ENCODE data around the gene PARD3B.
"Not testable (repeated sequence)": the region's sequence is repeated elsewhere in the genome, so short reads cannot be mapped to it uniquely, and the experiment has no call there.

Gene PARD3B

GRCh38 chr2:205212357-205212756 is 667.1 kb downstream of the PARD3B start:
- Histone ChIP-seq H3K36me3 (replicated peaks) (no peaks in the 10 kb centered on the region), H3K27me3 (replicated peaks) (no peaks in the 10 kb centered on the region), H3K27ac (no peak overlapping the region), H3K4me3 (ENCODE audit: low read depth, low read length) (no peak overlapping the region)
- DNase-seq, result no peak
- no peak for TF ChIP-seq CTCF (IDR thresholded peaks at IDR 0.05; ENCODE audit: low read depth, low read length, missing control alignments)
- in situ Hi-C loops (cut with HindIII; ENCODE audit: low pct_ligation_motif_present, low sequenced_read_pairs), result no loop called here

GRCh38 chr2:205216092-205216491 is 670.8 kb downstream of the PARD3B start:
- H3K27me3 ChIP-seq (replicated peaks), result no peaks in the 10 kb centered on the region
- in situ Hi-C loops (cut with HindIII; ENCODE audit: low pct_ligation_motif_present, low sequenced_read_pairs), result no loop called here

GRCh38 chr2:205216580-205216979 is 671.3 kb downstream of the PARD3B start:
- in situ Hi-C loops (cut with HindIII; ENCODE audit: low pct_ligation_motif_present, low sequenced_read_pairs), result no loop called here
- no peaks in the 10 kb centered on the region for H3K27me3 ChIP-seq (replicated peaks)
- no peak for TF ChIP-seq CTCF (IDR thresholded peaks at IDR 0.05; ENCODE audit: low read depth, low read length, missing control alignments)

More at GRCh38 chr2:205216092-205216491, 670.8 kb downstream of the PARD3B start:
- no peak for TF ChIP-seq CTCF (IDR thresholded peaks at IDR 0.05; ENCODE audit: low read depth, low read length, missing control alignments)
- H3K4me3 ChIP-seq (ENCODE audit: low read depth, low read length), result no peak overlapping the region
- no peak for DNase-seq
- H3K36me3 ChIP-seq (replicated peaks), result no peaks in the 10 kb centered on the region
- H3K27ac ChIP-seq, result no peak overlapping the region

GRCh38 chr2:205217004-205217403 is 671.7 kb downstream of the PARD3B start:
- no peak overlapping the region for H3K4me3 ChIP-seq (ENCODE audit: low read depth, low read length)
- H3K36me3 ChIP-seq (replicated peaks), result no peaks in the 10 kb centered on the region
- no peak overlapping the region for H3K27ac ChIP-seq
- in situ Hi-C loops (cut with HindIII; ENCODE audit: low pct_ligation_motif_present, low sequenced_read_pairs), result no loop called here
- no peak for DNase-seq
- H3K27me3 ChIP-seq (replicated peaks), result no peaks in the 10 kb centered on the region
- no peak for TF ChIP-seq CTCF (IDR thresholded peaks at IDR 0.05; ENCODE audit: low read depth, low read length, missing control alignments)

More at GRCh38 chr2:205216580-205216979, 671.3 kb downstream of the PARD3B start:
- no peaks in the 10 kb centered on the region for H3K36me3 ChIP-seq (replicated peaks)
- H3K4me3 ChIP-seq (ENCODE audit: low read depth, low read length), result no peak overlapping the region
- DNase-seq, result no peak
- H3K27ac ChIP-seq, result no peak overlapping the region

- peak; percentile 5 for DNase-seq
- H3K27me3 ChIP-seq (replicated peaks), result no peaks in the 10 kb centered on the region
- H3K36me3 ChIP-seq (replicated peaks), result no peaks in the 10 kb centered on the region
- no peak for TF ChIP-seq CTCF (IDR thresholded peaks at IDR 0.05; ENCODE audit: low read depth, low read length, missing control alignments)
- H3K4me3 ChIP-seq (ENCODE audit: low read depth, low read length), result no peak overlapping the region
- H3K27ac ChIP-seq, result no peak overlapping the region
- in situ Hi-C loops (cut with HindIII; ENCODE audit: low pct_ligation_motif_present, low sequenced_read_pairs), result no loop called here
Observed at GRCh38 chr2:205218056-205218455, 672.8 kb downstream of the PARD3B start.

GRCh38 chr2:205218816-205219215 is 673.5 kb downstream of the PARD3B start:
- H3K4me3 ChIP-seq (ENCODE audit: low read depth, low read length); H3K27ac ChIP-seq; DNase-seq; in situ Hi-C loops (cut with HindIII; ENCODE audit: low pct_ligation_motif_present, low sequenced_read_pairs); H3K36me3 ChIP-seq (replicated peaks); H3K27me3 ChIP-seq (replicated peaks): not testable (repeated sequence)

Data from brain microvascular endothelial cell (primary cell).